ENCODE measurements around the gene RPS5. TPM values are rescaled to one million over a fixed set of nuclear protein-coding genes. Genes with fewer than 3 reads are reported as not detected.
A peak's percentile ranks its signal among the peaks of the same experiment; 100 is the strongest.
"Not testable (repeated sequence)": the region's sequence is repeated elsewhere in the genome, so short reads cannot be mapped to it uniquely, and the experiment has no call there.

RPS5 gene
- total and polyA plus RNA-seq, 9 of the 15 experiments (the other 6 are each of a cell fraction or from before 2014, with no cell fraction given), result 1,228 to 3,570 (median 2,484) TPM

GRCh38 chr19:58442986-58443385 lies 55.9 kb downstream of the RPS5 start:
- BruUV-seq (replicated peaks); H3K4me3 ChIP-seq; ATAC-seq; CTCF ChIA-PET (ENCODE audit: low intra/inter-chr PET ratio); in situ Hi-C loops (cut with MboI); H3K27ac ChIP-seq (ENCODE audit: extremely low read depth, low read depth, low read length); H3K9me3 ChIP-seq (replicated peaks; ENCODE audit: control insufficient read depth, insufficient read depth, low read depth, low read length); H3K4me2 ChIP-seq (ENCODE audit: insufficient read depth, low read length); H3K9me1 ChIP-seq (ENCODE audit: control insufficient read depth, insufficient read depth, low read length); H4K20me1 ChIP-seq (replicated peaks; ENCODE audit: control insufficient read depth, insufficient read depth, low read length); H3K79me2 ChIP-seq (ENCODE audit: control insufficient read depth, insufficient read depth, low read length); DNase-seq (ENCODE audit: extremely low read depth in 1 of 4, low spot score in 3 of 4); H3K36me3 ChIP-seq (ENCODE audit: control insufficient read depth, insufficient read depth, low read length); intact Hi-C loops (cut with micrococcal nuclease); H2AFZ ChIP-seq (ENCODE audit: low read depth, low read length); H3K27me3 ChIP-seq (ENCODE audit: control insufficient read depth in 2 of 2, insufficient read depth in 2 of 2, low read length in 2 of 2); H3K9ac ChIP-seq (ENCODE audit: insufficient read depth in 1 of 2, low read depth in 2 of 2, low read length in 2 of 2); FAIRE-seq: not testable (repeated sequence)
- WGBS (ENCODE audit: insufficient coverage, low coverage, missing lambda C conversion rate), result 14% methylated on average over 7 of the region's 7 CpGs
- peak; percentile 82 for TF ChIP-seq NFYB (IDR thresholded peaks at IDR 0.05; ENCODE audit: extremely low read depth, insufficient read length)
- TF ChIP-seq FOS (IDR thresholded peaks at IDR 0.05; ENCODE audit: extremely low read depth, insufficient read length), result peak; percentile 27
- TF ChIP-seq ASH1L (IDR thresholded peaks at IDR 0.05; ENCODE audit: borderline replicate concordance, low read depth, partially characterized antibody), result peak; percentile 56
- peak; percentile 14 for TF ChIP-seq RBM25 (IDR thresholded peaks at IDR 0.05; ENCODE audit: low read depth, low read length, severe bottlenecking)
- POLR2A ChIA-PET, result interaction anchor here (0.7 to 1.5 kb wide), 2 partner anchors 9 to 15 kb away, joined by 3 to 5 read pairs; partner anchors contain the start of gene ZNF324B
- peaks cover 0 to 12% of the 10 kb centered on the region in 2 experiments; a peak in 2 of 5 replicates for H3K4me1 ChIP-seq (replicated peaks in 1 of 2; ENCODE audit: control insufficient read depth in 2 of 2, insufficient read depth in 2 of 2, low read length in 2 of 2)
